ENCODE results near the gene DGLUCY. TPM values are rescaled to one million over a fixed set of nuclear protein-coding genes. Genes with fewer than 3 reads are reported as not detected.

Gene DGLUCY
- total and polyA plus RNA-seq, 7 donors = 20.4 to 135 (median 77.5) TPM

DNA sequence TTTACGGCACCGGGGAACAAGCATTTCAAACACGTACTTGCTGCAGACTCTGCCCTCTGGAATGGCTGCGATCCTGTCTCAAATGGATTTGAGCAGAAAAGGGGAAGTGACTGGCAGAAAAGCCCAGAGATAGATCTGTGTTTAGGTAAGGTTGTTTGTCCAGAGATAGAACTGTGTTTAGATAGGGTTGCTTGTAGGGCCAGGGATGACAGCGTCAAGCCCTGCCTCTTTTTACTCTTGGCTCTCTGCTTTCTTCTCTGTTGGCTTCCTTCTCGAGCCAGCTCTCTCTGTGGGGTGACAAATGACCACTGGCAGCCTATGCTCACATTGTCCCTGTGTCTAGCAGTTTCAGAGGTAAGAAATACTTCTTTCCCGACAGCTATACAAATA lies 11.4 kb downstream of the DGLUCY start:
- Histone ChIP-seq H3K36me3 (ENCODE audit: insufficient read depth in 1 of 2, low read depth in 1 of 2) (peaks cover 3 to 19% of the 10 kb centered on the region in 2 donors), H3K27me3 (ENCODE audit: insufficient read depth in 3 of 3, low read length in 2 of 3) (no peaks in the 10 kb centered on the region), H3K4me1 (peaks cover 72% of the 10 kb centered on the region), H3K4me3 (peak overlapping the region; percentile 32), H3K27ac (peak overlapping the region; percentile 90), H3K9me3 (no peaks in the 10 kb centered on the region)
- DNase-seq (no peak), ATAC-seq (peak; percentile 20 to 53 (median 22))
- intact Hi-C loops (cut with DNase I) = loop anchor here in 1 of 2 donors (5.0 kb wide), 1 partner anchor 42 kb away; no protein-coding TSS in a partner anchor
- TF ChIP-seq, protein P1, sequence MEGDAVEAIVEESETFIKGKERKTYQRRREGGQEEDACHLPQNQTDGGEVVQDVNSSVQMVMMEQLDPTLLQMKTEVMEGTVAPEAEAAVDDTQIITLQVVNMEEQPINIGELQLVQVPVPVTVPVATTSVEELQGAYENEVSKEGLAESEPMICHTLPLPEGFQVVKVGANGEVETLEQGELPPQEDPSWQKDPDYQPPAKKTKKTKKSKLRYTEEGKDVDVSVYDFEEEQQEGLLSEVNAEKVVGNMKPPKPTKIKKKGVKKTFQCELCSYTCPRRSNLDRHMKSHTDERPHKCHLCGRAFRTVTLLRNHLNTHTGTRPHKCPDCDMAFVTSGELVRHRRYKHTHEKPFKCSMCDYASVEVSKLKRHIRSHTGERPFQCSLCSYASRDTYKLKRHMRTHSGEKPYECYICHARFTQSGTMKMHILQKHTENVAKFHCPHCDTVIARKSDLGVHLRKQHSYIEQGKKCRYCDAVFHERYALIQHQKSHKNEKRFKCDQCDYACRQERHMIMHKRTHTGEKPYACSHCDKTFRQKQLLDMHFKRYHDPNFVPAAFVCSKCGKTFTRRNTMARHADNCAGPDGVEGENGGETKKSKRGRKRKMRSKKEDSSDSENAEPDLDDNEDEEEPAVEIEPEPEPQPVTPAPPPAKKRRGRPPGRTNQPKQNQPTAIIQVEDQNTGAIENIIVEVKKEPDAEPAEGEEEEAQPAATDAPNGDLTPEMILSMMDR (IDR thresholded peaks at IDR 0.05) = no peak
- WGBS, 3 donors = 49 to 68% (median 50%) methylated on average over 7 of the region's 7 CpGs

DNA sequence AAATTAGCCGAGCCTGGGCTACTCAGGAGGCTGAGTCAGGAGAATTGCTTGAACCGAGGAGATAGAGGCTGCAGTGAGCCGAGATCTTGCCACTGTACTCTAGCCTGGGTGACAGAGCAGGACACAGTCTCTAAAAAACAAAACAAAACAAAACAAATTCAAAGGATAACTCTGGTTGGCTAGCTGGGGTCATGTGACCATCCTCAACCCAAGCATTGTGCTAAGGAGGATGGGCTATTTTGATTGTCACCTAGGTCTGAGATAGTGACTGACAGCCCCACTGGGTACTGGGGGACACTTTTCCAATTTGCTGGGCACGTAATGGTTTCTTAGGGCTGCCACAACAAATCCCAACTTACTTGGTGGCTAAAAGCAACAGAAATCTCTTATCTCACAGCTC lies 11.9 kb downstream of the DGLUCY start:
- Histone ChIP-seq H3K4me1 (peaks cover 72% of the 10 kb centered on the region), H3K4me3 (no peak overlapping the region), H3K27me3 (ENCODE audit: insufficient read depth in 3 of 3, low read length in 2 of 3) (no peaks in the 10 kb centered on the region), H3K36me3 (ENCODE audit: insufficient read depth in 1 of 2, low read depth in 1 of 2) (peaks cover 3 to 23% of the 10 kb centered on the region in 2 donors), H3K9me3 (no peaks in the 10 kb centered on the region), H3K27ac (peak overlapping the region; percentile 90)
- ATAC-seq (peak in 1 of 4 donors; percentile 2), DNase-seq (no peak)
- WGBS, 3 donors = 57 to 70% (median 64%) methylated on average over 4 of the region's 4 CpGs
- intact Hi-C loops (cut with DNase I) = loop anchor here in 1 of 2 donors (5.0 kb wide), 1 partner anchor 42 kb away; no protein-coding TSS in a partner anchor
- TF ChIP-seq, protein P1 (IDR thresholded peaks at IDR 0.05) = no peak

GRCh38 chr14:91126761-91127160 lies 12.9 kb downstream of the DGLUCY start:
- DNase-seq (no peak), ATAC-seq (no peak)
- intact Hi-C loops (cut with DNase I) = loop anchor here in 1 of 2 donors (5.0 kb wide), 1 partner anchor 41 kb away; no protein-coding TSS in a partner anchor
- TF ChIP-seq, protein P1 (IDR thresholded peaks at IDR 0.05) = no peak
- H3K9me3 ChIP-seq = no peaks in the 10 kb centered on the region
- no peak overlapping the region for H3K4me3 ChIP-seq
- 64 to 90% (median 71%) methylated on average over 2 of the region's 2 CpGs for WGBS, 3 donors
- peaks cover 3 to 27% of the 10 kb centered on the region in 2 donors for H3K36me3 ChIP-seq (ENCODE audit: insufficient read depth in 1 of 2, low read depth in 1 of 2)
- H3K4me1 ChIP-seq = peaks cover 66% of the 10 kb centered on the region
- no peaks in the 10 kb centered on the region for H3K27me3 ChIP-seq (ENCODE audit: insufficient read depth in 3 of 3, low read length in 2 of 3)
- H3K27ac ChIP-seq = peak overlapping the region; percentile 90

GRCh38 chr14:91127401-91127801 lies 13.5 kb downstream of the DGLUCY start:
- peak; percentile 80 to 94 (median 92) for ATAC-seq

More at GRCh38 chr14:91127401-91127801, 13.5 kb downstream of the DGLUCY start:
- TF ChIP-seq, protein P1 (IDR thresholded peaks at IDR 0.05) = no peak
- Histone ChIP-seq H3K27ac (peak overlapping the region; percentile 90), H3K9me3 (no peaks in the 10 kb centered on the region), H3K36me3 (ENCODE audit: insufficient read depth in 1 of 2, low read depth in 1 of 2) (peaks cover 3 to 34% of the 10 kb centered on the region in 2 donors), H3K4me1 (peaks cover 60% of the 10 kb centered on the region), H3K27me3 (ENCODE audit: insufficient read depth in 3 of 3, low read length in 2 of 3) (no peaks in the 10 kb centered on the region), H3K4me3 (no peak overlapping the region)
- peak; percentile 84 to 91 for DNase-seq
- 10 to 25% (median 20%) methylated on average over 8 of the region's 8 CpGs for whole genome bisulfite sequencing, 3 donors
- intact Hi-C loops (cut with DNase I) = loop anchor here in 1 of 2 donors (5.0 kb wide), 1 partner anchor 40 kb away; no protein-coding TSS in a partner anchor
